Activated CD4-positive, alpha-beta T cell treated with anti-CD3 and anti-CD28 coated beads, Interleukin-10, Interleukin-2, amounts not matched to agents 100 ng/mL and 50 ng/mL, durations not matched to agents 16 hours and 8 hours (primary cell): ENCODE data around the gene CLDN8.

Experiments
- DNase-seq: peaks from one replicate; pipeline ENCODE4 v3.0.0-alpha.2; 2020

Gene CLDN8

DNA sequence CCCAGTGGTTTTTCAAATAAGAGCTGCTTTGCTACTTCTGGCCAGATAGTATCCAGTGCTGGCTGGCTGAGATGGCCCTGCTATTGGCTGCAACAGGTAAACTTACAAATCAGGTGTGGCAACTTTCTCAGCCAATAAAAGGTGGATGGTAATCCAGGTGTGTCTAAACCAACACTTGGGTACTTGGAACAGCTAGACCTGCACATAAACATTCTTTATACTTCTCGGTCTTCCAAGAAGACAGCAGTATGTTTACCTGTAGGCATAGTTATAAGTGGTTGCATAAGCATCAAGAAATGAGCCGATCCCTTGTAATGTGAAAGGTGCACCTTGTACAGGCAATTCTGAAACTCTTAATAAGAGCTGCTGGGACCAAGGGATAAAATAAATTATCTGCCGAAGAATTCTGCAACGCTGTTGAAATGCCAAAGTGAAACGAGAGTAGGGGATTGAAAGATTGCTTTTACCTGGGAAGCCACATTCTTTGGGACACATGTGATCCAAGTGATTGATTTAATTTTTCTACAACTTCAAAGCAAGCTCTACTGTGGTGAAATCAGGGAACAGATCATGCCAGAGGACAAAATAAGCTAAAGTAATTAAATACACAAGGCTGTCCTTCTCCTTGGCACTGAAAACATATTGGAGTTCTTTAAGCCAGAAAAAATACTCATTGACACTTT is at the start of gene CLDN8:
Gene CLDN8, minus strand, starts transcription at position 57 of the 683 bp plus-strand sequence. CDS start 172 bp downstream, outside the sequence.
- no peak for DNase-seq

DNA sequence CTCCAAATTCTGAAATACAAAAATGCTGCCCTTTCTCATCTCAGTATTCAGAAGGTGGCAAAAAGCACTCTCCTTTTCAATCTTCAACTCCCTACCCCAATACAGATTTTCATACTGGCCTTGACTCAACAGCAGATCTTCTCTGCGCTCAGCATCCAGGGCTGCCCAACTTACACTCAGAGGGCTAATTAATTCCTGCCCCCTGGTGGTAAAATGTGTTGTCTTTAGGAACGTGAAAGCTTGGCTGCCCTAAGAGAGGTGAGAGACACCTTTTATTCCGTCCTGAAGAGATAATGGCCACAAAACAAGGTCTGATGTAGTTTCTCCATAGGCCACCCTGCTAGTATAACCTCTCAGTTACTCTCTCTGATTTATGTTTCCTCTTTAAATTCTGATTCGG is 41.9 kb upstream of the CLDN8 start:
- DNase-seq: peak; percentile 15

DNA sequence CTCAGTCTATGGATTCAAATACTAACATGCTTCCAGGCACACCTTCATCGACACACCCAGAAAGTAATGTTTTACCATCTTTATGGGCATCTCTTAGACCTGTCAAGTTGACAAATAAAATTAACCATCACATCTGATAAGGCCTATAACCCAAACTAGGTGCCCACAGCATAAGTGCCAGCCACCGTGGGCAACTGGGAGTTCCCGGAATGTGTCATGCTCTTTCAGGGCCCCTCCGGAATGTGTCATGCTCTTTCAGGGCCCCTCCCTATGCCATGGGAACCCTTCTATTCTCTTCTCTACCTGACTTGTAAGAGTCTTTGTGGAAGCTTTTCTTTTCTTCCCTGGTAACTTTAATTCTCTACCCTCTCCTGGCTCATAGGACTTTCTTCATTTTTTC is 40.2 kb upstream of the CLDN8 start:
- no peak for DNase-seq

DNA sequence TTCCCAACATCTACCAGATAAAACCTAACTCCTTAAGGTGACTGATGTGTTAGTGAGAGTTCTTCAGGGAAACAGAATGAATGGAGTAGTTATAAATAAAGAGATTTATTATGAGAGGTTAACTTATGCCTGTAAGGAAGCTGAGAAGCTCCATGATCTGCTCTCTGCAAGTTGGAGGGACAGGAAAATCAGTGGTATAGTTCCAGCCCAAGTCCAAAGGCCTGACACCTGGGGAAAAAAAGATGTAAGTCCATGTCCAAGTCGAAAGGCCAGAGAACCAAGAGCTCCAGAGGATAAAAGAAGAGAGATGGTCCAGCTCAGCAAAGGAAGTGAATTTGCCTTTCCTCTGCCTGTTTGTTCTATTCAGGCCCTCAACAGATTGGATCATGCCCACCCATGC is 39.8 kb upstream of the CLDN8 start:
- no peak for DNase-seq

DNA sequence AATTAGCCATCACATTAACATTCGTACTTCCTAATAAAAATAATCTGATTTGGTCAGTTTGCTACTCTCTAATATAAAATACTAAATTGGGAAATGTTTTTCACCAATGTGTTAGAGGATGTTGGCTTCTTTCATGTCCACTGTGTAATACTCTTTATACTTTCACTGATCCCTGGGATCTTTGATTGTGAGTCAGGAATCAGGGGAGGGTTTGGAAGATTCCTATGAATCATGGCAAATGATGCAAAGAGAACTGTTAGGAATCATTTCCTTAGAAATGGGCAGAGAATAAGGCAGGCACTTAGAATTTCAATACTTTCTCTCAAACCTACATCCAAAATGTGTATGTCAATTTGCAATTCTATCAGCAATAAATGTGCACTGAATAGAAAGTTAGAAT is 35.9 kb upstream of the CLDN8 start:
- no peak for DNase-seq

DNA sequence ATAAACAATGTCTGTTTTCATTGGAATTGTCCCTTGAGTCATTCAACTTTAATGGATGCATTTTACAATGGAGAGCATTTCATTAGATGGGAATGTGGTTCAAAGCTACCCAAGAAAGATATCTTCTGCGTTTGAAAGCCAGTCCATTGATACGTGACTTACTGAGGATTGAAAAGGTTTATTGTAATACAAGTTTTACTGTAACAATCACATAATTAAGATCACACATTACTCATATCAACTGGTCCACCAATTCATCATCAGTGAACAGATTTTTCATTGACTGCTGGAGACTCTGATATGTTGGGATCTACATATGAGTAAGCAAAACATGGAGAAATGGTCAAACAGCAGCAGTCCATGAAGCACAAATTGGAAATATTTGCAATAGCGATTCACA is 34.0 kb upstream of the CLDN8 start:
- DNase-seq: no peak

DNA sequence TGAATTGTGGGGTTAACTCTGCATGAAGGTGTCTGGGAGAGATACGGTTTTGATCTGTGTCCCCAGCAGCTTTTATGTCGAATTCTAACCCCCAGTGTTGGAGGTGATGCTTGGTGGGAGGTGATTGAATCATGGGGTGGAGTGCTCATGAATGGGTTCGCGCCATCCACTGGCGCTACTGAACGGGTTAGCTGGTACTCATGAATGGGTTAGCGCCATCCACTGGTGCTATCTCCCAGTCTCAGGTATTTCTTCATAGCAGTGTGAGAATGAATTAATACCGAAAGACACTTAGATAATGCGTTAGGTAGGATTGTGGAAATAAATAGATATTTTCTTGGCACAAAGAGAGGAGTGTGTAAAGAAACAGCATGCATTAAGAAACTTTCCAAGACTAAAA is 32.9 kb upstream of the CLDN8 start:
- DNase-seq: no peak

DNA sequence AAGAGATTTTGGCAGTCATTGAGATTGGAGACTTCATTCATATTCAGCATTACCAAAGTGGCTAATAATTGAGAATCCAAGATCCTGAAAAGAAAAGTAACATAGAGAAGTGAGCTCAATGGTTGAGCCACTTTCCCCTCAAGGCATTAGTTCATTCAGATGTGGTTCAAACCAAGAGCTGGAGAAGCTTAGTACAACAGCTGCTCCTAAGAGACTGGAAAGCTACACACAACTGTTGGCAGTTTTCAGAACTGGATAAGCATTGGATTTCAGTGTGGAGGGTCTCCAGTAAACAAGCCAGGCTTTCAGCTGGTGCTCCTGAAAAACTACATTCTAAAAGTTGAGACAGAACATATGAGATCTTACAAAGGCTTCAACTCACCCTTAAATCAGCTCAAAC is 29.2 kb upstream of the CLDN8 start:
- DNase-seq: no peak

DNA sequence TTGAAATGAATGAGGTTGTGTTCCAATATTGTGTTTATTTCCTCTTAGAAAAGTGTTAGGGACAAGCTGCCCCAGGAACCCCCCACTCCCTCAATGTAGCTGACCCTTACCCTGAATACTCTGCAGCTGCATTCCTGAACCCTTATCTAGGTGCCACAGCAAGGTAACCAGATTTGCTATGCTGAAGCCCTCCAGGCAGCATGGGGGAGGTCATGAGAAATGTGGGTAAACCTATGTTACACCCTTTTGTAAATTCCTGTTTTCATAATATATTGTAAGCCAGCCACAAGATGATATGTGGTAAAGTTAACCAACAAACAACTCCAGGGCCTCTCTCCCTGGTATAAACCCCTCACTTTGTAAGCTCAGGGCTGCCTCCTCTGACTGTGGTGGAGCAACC is 27.8 kb upstream of the CLDN8 start:
- DNase-seq: no peak

DNA sequence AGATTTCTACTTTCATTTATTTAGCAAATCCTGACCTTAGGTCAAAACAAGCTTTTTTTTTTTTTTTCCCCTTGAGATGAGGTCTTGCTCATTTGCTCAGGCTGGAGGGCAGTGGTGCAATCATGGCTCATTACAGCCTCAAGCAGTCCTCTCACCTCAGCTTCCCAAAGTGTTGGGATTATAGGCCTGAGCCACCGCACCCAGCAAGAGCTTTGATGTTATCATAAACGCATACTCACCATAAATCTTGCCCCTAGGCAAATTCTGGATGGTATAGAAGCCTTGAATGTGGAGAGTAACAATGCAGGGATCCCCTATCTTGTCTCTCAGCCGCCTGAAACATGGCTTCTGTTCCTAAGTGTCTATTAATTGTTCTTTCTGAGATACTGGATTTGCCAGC is 24.8 kb upstream of the CLDN8 start:
- DNase-seq: no peak

DNA sequence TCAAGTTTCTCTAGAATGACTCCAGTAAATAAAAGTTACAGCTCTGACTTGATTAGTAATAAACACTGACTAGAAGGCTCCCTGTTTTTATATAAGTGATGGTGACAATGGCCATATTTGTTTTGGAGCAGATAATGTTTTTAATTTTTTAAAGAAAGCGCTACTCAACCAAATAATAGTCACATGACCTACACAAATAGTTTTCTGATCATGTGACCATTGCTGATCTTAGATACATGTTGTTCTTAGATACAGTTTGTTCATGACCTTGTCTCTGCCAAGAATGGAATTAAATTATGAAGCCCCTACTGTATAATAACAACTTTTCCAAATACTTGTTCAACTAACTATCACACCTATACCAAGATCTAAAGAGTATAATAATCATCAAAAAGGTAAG is 22.3 kb upstream of the CLDN8 start:
- no peak for DNase-seq

DNA sequence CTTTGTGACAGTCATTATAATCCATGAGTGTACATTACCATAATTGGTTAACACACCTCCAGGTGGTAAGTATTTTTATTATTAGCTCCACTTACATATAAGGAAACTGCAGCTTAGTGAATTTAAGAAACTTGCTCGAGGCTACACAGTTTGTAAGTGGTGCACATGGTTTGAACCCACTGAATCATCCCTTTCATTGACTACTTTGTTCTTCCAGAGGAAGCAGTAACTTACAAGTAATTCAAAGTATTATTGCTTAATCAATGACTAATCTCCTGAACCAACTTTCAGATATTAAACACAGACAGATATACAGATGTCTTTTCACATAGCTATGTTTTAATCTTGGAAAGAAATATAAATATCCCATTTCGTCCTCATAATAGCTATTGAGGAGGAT is 18.7 kb upstream of the CLDN8 start:
- DNase-seq: no peak

DNA sequence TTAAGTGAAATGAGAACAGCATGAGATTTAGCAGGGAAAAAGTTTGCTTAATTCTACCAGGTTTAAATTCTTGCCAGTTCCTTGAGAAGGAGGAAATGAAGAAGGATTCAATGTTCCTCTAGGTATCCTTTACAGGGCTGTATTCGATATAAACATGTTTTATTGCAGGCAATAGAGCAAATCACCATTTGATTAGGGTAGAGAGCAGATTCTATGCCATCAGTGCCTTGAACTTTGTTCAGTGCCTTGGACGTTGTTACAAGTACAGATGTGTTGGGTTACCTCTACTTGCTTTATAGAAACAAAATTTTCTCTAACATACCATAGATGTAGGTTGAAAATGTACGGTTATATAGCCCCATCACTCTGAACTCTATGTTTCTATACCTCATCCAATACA is 18.2 kb upstream of the CLDN8 start:
- DNase-seq: no peak

DNA sequence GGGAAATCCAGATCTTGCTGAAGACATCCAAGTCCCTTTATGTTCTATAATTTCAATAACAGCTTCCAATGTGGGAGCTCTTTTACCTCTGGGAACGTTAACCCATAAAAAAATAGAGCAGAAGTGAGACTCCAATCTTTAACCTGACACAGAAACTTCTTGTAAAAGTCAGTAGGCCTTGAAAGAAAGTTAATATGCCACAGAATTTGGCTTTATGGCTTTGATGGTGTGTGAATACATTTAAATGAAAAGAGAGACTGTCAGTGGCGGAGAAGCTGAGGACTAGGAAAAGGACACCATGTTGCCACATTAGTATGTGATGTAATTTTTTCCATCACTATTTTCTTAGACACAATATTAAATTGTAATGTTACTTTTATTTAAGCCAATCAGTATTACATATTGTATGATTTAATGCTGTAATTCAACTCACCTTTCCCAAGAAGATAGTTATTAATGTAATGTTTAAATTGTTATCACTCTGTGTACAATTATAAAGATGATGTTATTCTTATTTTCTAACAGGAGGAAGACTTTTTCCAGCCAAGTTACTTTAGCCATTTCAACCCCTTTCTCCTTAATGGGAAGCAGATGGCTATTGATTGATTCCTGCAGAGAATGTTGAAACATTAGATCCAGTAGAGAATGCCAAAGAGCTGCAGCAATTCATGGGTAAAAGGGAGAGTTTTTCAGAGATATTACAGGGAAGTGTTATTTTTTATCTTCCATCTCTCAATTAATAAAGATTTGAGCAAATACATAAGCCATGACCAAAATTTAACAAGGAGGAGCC is 17.5 kb upstream of the CLDN8 start:
- no peak for DNase-seq

DNA sequence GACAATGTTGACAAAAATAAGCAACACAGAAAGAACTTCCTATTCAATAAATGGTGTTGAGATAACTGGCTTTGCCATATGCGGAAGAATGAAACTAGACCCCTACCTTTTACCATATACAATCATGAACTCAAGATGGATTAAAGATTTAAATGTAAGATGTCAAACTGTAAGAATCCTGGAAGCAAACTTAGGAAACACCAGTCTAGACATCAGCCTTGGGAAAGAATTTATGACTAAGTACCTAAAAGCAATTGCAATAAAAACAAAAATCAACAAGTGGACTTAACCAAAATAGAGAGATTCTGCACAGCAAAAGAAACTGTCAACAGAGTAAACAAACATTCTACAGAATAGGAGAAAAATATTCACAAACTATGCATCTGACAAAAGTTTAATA is 16.1 kb upstream of the CLDN8 start:
- DNase-seq: no peak

DNA sequence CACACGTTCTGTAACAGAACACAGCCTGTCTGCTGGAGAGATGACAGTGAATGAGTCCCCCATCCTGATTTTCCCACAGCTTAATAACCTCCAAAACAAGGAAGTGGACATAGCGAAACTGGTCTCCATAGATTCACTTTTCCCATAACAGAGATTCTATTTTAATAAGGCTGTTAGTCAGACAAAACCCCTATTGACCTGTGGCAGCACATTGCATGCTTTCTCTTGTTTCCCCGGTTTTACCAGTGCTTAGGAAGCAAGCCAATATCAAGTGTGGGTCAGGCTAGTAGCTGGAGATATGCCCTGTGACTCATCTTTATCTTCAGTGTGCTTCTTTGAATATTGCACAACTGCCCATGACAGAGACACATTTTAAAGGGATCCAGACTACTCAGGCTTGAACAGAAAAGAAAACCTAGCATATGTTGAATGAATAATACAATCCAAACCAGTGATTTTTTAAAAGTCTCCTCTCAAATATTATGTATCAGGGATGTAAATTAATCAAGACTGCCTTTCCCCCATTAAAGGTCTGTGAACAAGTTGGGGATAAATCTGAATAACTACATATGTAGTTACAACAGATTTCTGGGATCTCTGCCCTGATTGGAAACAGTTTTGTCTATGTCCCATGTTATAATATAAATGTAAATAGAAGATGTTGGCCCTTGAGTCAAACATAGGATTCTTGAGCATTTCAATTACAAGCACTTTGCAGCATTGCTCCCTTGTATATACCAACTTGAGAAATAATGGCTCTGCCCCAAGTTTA is 11.9 kb upstream of the CLDN8 start:
- DNase-seq: no peak

DNA sequence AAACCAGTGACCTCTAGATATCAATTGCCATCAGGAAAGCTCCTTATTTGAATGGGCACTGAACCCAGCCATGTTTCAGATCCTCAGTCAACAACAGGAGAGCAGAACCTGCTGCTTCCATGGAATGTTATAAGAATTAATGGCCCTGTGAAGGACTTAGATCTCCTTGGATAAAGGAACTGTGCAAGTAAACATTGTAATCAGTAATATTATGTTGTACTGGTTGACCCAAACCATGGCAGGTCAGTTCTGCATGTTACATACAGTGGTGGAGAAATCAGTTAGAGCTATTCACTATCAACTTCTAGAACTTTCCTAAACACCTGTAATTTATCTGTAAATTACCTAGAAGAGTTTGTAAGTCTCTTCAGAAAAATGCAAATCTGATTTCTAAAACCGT is 11.2 kb upstream of the CLDN8 start:
- DNase-seq: no peak

DNA sequence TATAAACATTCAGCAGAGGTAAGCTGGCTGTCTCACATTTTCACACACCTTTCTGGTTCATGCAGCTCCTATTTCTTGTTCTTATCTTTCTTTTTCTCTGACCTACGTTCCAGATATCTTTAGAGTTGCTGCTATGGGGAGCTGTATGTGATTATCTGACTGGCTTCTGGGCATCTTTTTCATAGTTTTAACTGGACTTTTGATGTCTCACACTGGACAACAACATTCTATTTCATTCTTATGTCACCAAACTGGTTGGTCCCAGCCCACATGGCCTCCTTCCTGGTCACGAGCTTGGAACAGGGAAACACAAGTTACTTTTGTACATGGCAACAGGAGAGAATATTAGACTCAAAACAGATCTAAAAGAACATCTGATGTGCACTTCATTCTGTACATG is 7.7 kb upstream of the CLDN8 start:
- no peak for DNase-seq

DNA sequence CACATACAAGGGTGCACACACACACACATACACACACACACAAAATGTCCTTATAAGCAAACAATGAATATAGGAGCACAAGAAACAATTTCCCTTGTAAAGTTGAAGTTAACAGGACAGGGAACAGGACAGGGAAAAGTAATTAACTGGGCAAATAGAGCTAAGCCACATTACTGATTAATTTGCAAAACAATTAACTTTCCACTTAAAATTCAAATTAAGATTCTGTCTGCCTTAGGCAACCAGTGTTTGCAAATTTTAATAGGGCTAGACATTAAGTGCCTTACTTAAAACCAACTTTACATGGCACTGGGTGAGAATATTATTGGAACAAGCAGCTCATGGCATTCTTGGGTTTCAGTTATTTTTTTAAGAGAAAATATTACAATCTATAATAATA is 6.8 kb upstream of the CLDN8 start:
- DNase-seq: no peak

DNA sequence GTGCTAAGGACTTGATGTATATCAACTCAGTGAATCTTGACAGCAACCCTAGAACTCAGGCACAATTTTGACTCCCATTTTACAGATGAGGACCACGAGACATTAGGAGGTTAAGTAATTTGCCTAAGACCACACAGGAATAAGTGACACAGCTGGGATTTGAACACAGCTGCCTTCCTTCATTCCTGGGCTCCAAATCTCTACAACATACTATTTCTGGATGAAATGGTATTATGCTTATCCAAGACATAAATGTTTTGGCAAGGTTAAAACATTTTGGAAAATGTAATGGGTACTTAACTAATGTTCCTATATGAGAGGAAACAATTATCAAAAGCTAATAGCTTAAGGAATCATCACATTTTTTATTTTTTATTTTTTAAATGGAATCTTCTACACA is 4.8 kb downstream of the CLDN8 start:
- no peak for DNase-seq

DNA sequence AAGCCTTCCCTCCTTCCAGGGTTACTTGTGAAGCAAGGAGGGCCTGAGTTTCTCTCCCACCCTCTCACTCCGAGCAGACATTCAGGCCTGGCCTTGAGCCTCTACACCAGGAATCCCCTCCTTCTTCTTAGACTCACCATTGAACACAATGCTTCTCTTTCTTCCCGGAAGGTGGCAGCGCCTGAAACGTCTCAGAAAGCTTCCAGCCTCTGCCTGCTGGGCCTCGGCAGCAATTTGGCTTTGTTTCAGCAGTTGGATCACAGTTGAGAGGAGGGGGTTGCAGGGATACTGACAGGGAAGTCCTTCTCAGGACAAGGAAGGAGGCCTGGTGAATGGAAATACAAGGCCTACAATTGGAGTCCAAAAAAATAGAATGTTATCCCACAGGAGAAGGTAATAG is 6.3 kb downstream of the CLDN8 start:
- DNase-seq: no peak

DNA sequence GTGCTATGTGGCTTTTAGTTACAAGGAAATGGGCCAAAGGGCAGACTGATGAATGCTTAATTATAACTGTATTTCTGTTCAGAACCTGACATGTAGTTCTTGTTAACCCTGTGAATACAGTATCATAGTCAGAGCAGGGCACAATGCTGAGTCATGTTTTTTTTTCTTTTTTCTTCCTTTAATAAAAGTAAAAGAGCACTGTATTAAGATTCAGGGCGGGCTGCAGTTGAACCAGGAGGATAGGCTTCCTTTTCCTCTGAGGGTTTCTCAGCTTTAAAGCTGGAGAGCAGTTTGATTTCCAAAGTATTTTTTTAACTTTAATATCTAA is 8.7 kb downstream of the CLDN8 start:
- DNase-seq: no peak

DNA sequence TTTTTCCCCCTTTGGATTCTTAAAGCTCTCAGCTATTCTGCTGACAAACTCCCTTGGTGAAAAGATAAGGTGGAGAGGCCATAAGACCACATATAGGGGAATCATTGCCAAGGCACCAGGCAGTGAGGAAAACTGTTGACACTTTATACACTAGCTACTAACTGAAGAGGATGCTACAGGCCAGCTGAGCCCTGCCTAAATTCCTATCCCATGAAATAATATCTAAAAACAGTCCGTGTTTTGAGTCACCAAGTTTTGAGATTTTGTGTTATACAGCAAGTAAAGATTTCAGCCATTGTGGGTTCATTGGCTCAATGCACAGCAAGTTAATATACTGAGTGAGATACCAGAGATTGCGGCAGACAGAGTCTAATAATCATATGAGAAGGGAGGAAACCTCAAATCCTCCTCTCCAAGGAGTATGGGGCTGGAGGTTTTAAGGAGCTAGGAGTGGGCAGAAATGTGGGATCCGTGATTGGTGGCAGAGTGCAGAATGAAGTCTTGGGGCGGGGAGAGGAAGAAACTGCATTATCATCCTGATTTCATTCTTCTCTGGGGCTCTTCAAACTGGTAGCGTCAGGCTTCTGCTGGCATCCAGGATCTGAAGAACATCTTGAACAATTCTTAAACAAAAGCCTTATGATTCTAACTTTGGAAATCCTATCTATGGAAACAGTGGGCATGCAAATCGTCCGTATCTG is 9.2 kb downstream of the CLDN8 start:
- DNase-seq: no peak

DNA sequence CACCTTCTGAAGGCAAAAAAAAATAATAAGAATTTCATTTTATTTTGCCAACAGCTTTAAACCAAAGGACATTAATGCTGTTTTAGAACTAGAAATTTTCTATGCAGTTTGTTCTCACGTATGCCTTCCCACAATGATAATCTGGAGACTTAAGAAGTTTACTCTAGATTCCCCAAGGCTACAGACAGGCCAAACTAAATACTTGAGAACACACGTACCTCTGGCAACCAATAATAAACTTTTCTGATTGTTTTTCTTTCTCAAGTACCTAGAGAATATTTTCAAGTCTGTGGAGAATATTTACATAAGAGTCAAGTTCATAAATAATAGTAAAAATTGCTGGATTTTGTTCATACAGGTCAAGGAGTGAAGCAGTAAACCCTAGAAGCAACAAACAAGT is 15.9 kb downstream of the CLDN8 start:
- no peak for DNase-seq
